ENCODE results near the gene IGF2R.

DNA sequence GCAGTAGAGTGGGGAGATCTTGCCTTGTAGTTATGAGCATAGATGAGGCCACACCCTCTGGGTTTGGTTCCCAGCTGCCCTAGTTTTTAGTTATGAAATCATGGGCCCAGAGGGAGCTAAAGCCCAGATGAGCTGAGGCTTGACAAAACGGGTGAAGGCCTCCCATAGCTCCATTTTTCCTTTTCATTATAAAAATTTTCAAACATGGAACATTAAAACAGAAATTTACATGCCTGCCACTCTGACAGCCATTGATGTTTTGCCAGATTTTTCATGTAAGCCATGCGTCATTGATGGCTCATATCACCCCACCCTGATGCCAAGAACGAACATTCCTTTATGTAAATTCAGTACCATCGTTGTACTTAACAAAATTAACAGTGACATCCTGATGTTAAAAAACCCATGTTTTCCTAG lies 67.9 kb downstream of the IGF2R start:
- TF ChIP-seq, protein P1, sequence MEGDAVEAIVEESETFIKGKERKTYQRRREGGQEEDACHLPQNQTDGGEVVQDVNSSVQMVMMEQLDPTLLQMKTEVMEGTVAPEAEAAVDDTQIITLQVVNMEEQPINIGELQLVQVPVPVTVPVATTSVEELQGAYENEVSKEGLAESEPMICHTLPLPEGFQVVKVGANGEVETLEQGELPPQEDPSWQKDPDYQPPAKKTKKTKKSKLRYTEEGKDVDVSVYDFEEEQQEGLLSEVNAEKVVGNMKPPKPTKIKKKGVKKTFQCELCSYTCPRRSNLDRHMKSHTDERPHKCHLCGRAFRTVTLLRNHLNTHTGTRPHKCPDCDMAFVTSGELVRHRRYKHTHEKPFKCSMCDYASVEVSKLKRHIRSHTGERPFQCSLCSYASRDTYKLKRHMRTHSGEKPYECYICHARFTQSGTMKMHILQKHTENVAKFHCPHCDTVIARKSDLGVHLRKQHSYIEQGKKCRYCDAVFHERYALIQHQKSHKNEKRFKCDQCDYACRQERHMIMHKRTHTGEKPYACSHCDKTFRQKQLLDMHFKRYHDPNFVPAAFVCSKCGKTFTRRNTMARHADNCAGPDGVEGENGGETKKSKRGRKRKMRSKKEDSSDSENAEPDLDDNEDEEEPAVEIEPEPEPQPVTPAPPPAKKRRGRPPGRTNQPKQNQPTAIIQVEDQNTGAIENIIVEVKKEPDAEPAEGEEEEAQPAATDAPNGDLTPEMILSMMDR (IDR thresholded peaks at IDR 0.05) = no peak
- TF ChIP-seq EZH2phosphoT487 (IDR thresholded peaks at IDR 0.05) = no peak

Data from neural progenitor cell (in vitro differentiated cells).